ENCODE measurements around the gene PCGF2.

PCGF2 gene

DNA sequence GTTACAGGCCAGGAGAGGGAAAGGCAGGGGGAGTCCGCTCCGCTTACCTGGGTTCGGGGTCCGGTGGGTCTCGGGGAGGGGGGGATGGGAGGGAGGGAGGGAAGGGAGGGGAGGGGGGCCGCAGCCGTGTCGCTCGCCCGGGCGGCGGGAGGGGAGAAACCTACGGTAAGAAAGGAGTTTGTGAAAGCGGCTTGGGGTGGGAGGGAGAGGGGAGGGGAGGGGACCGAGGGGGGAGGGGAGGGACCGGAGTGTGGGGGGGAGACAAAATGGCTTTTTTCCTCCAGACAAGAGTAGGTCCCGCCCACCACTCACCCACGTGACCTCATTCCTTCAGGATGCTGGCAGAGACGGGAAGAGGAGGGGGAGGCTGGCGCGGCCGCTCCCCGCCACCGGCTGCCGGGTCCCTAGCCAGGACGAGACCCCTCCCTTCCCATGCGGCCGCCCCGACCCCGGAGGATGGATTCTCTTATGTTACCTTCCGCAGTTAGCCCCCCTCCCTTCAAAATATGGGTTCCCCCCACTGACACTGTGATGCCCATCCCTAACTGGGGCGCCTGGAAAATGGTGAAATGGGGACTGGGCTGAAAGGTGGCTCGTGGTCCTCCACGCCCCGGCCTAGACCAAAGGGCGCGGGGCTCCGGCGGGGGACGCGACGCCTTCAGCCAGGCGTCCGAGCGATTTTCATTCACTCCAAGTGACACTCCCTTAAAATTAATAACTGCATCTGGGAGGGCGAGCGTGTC lies at the start of gene PCGF2:
Gene PCGF2, minus strand, starts transcription at position 188 of the 743 bp plus-strand sequence. CDS start 7,934 bp downstream, outside the sequence.
- Histone ChIP-seq H3K9me3 (ENCODE audit: insufficient read depth, low read length) (no peaks in the 10 kb centered on the region), H3K79me2 (ENCODE audit: insufficient read depth, low read length) (peaks cover 8% of the 10 kb centered on the region), H3K27me3 (ENCODE audit: low read length) (no peaks in the 10 kb centered on the region), H2AFZ (ENCODE audit: low read depth, low read length, severe bottlenecking) (peak within 1 kb of the TSS; percentile 15), H3K4me3 (ENCODE audit: insufficient read depth, low read length, poor library complexity, severe bottlenecking) (peak within 1 kb of the TSS; percentile 48), H3K36me3 (ENCODE audit: low read length) (no peaks in the 10 kb centered on the region), H3K27ac (ENCODE audit: low read depth, low read length) (no peak within 1 kb of the TSS), H4K20me1 (ENCODE audit: low read depth, low read length) (no peaks in the 10 kb centered on the region), H3K9me2 (replicated peaks; ENCODE audit: insufficient read depth, low read length) (no peaks in the 10 kb centered on the region), H3K9ac (ENCODE audit: low read length) (peak within 1 kb of the TSS; percentile 45), H3F3A (ENCODE audit: insufficient read depth) (0 out of 2 replicates have a peak, but pooled peaks cover 9% of the 10 kb centered on the region), H3K4me2 (ENCODE audit: low read depth, low read length, poor library complexity, severe bottlenecking) (peak within 1 kb of the TSS; percentile 58)
- TF ChIP-seq, protein P1, sequence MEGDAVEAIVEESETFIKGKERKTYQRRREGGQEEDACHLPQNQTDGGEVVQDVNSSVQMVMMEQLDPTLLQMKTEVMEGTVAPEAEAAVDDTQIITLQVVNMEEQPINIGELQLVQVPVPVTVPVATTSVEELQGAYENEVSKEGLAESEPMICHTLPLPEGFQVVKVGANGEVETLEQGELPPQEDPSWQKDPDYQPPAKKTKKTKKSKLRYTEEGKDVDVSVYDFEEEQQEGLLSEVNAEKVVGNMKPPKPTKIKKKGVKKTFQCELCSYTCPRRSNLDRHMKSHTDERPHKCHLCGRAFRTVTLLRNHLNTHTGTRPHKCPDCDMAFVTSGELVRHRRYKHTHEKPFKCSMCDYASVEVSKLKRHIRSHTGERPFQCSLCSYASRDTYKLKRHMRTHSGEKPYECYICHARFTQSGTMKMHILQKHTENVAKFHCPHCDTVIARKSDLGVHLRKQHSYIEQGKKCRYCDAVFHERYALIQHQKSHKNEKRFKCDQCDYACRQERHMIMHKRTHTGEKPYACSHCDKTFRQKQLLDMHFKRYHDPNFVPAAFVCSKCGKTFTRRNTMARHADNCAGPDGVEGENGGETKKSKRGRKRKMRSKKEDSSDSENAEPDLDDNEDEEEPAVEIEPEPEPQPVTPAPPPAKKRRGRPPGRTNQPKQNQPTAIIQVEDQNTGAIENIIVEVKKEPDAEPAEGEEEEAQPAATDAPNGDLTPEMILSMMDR (IDR thresholded peaks at IDR 0.05; ENCODE audit: insufficient read depth, low read length, poor library complexity, severe bottlenecking) = no peak
- TF ChIP-seq EZH2phosphoT487 (conservative IDR thresholded peaks at IDR 0.05; ENCODE audit: low read length) = no peak

DNA sequence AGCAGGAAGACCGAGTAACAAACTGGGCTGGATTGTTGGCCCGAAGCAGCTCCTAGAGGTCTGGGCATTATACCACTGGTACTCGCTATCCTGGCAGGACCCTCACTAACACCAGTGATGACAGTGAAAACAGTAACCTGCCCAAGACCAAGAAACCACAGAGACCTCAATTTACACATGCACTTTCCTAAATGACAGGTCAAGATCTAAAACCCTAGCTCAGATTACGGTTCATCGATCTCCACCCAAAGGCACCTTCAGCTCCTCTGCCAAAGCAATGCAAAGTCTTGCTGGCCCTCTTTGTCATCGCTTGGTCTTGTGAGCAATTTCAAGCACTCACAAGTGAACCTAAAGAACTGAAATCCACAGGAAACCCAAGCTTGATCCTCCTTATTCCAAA lies 49.7 kb upstream of the PCGF2 start:
- no peaks in the 10 kb centered on the region for H3K9me2 ChIP-seq (replicated peaks; ENCODE audit: insufficient read depth, low read length)
- H3F3A ChIP-seq (ENCODE audit: insufficient read depth) = peaks cover 20% of the 10 kb centered on the region
- H3K4me2 ChIP-seq (ENCODE audit: low read depth, low read length, poor library complexity, severe bottlenecking) = peak overlapping the region; percentile 90
- no peak overlapping the region for H2AFZ ChIP-seq (ENCODE audit: low read depth, low read length, severe bottlenecking)
- peak overlapping the region; percentile 61; the same call in 1 of the 2 replicates for H3K27ac ChIP-seq (ENCODE audit: low read depth, low read length)
- no peaks in the 10 kb centered on the region for H3K27me3 ChIP-seq (ENCODE audit: low read length)
- no peaks in the 10 kb centered on the region for H3K9me3 ChIP-seq (ENCODE audit: insufficient read depth, low read length)
- H4K20me1 ChIP-seq (ENCODE audit: low read depth, low read length) = no peaks in the 10 kb centered on the region
- TF ChIP-seq EZH2phosphoT487 (conservative IDR thresholded peaks at IDR 0.05; ENCODE audit: low read length) = no peak
- TF ChIP-seq, protein P1 (IDR thresholded peaks at IDR 0.05; ENCODE audit: insufficient read depth, low read length, poor library complexity, severe bottlenecking) = no peak
- peak overlapping the region; percentile 84 for H3K4me3 ChIP-seq (ENCODE audit: insufficient read depth, low read length, poor library complexity, severe bottlenecking)
- H3K9ac ChIP-seq (ENCODE audit: low read length) = peak overlapping the region; percentile 84
- H3K36me3 ChIP-seq (ENCODE audit: low read length) = peaks cover 8% of the 10 kb centered on the region; the same call in 1 of the 2 replicates
- peaks cover 48% of the 10 kb centered on the region for H3K79me2 ChIP-seq (ENCODE audit: insufficient read depth, low read length)

DNA sequence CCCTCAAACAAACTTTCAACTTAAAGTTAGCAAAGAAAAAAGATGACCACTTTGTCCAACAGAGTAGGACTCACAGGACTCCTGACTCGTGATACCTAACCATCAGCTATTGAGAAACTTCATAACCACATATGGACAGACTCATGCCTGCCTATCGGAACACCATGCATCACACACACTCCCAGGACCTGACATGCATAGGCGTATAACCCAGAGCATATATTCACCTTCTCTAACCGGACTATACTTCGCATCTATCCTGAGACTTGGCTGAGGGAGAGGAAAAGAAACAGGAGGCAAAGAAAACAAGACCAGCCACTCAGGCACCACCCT lies 49.0 kb upstream of the PCGF2 start:
- Histone ChIP-seq H4K20me1 (ENCODE audit: low read depth, low read length) (no peaks in the 10 kb centered on the region), H2AFZ (ENCODE audit: low read depth, low read length, severe bottlenecking) (no peak overlapping the region), H3F3A (ENCODE audit: insufficient read depth) (peaks cover 18% of the 10 kb centered on the region), H3K27me3 (ENCODE audit: low read length) (no peaks in the 10 kb centered on the region), H3K79me2 (ENCODE audit: insufficient read depth, low read length) (peaks cover 48% of the 10 kb centered on the region), H3K4me2 (ENCODE audit: low read depth, low read length, poor library complexity, severe bottlenecking) (no peak overlapping the region), H3K27ac (ENCODE audit: low read depth, low read length) (no peak overlapping the region), H3K36me3 (ENCODE audit: low read length) (peaks cover 8% of the 10 kb centered on the region; the same call in 1 of the 2 replicates), H3K9me2 (replicated peaks; ENCODE audit: insufficient read depth, low read length) (no peaks in the 10 kb centered on the region), H3K9ac (ENCODE audit: low read length) (no peak overlapping the region), H3K4me3 (ENCODE audit: insufficient read depth, low read length, poor library complexity, severe bottlenecking) (no peak overlapping the region), H3K9me3 (ENCODE audit: insufficient read depth, low read length) (no peaks in the 10 kb centered on the region)
- TF ChIP-seq EZH2phosphoT487 (conservative IDR thresholded peaks at IDR 0.05; ENCODE audit: low read length) = no peak
- TF ChIP-seq, protein P1 (IDR thresholded peaks at IDR 0.05; ENCODE audit: insufficient read depth, low read length, poor library complexity, severe bottlenecking) = no peak
